Measurements from ENCODE around the gene PPARA. TPM values are rescaled to one million over a fixed set of nuclear protein-coding genes. Genes with fewer than 3 reads are reported as not detected.
A peak's percentile ranks its signal among the peaks of the same experiment; 100 is the strongest.

The PPARA gene
- total and polyA plus RNA-seq, 4 donors, result 11.9 to 18.6 (median 12.5) TPM

- Histone ChIP-seq H3K27me3 (ENCODE audit: control insufficient read depth, insufficient read depth, low read length) (no peaks in the 10 kb centered on the region), H3K9me3 (ENCODE audit: control insufficient read depth, insufficient read depth, low read length) (no peaks in the 10 kb centered on the region), H3K27ac (ENCODE audit: low read depth, low read length) (peak overlapping the region; percentile 40), H3K4me3 (ENCODE audit: low read depth, low read length) (no peak overlapping the region), H3K4me1 (ENCODE audit: control insufficient read depth, insufficient read depth, low read length) (peaks cover 38% of the 10 kb centered on the region), H3K36me3 (ENCODE audit: control insufficient read depth, insufficient read depth, low read length) (peaks cover 51% of the 10 kb centered on the region)
- WGBS (ENCODE audit: insufficient coverage), result 41% methylated on average over 16 of the region's 16 CpGs
- peak in 3 of 6 donors; percentile 48 to 72 (median 59) for DNase-seq (ENCODE audit: low read depth in 4 of 6, low spot score in 6 of 6)
Observed at GRCh38 chr22:46245511-46245910, 95.2 kb downstream of the PPARA start.

GRCh38 chr22:46246178-46246577, 95.9 kb downstream of the PPARA start:
- 91% methylated on average over 8 of the region's 10 CpGs for WGBS (ENCODE audit: insufficient coverage)
- DNase-seq (ENCODE audit: low read depth in 4 of 6, low spot score in 6 of 6), result no peak
- Histone ChIP-seq H3K27ac (ENCODE audit: low read depth, low read length) (no peak overlapping the region), H3K9me3 (ENCODE audit: control insufficient read depth, insufficient read depth, low read length) (no peaks in the 10 kb centered on the region), H3K4me1 (ENCODE audit: control insufficient read depth, insufficient read depth, low read length) (peaks cover 43% of the 10 kb centered on the region), H3K27me3 (ENCODE audit: control insufficient read depth, insufficient read depth, low read length) (no peaks in the 10 kb centered on the region), H3K4me3 (ENCODE audit: low read depth, low read length) (no peak overlapping the region), H3K36me3 (ENCODE audit: control insufficient read depth, insufficient read depth, low read length) (peaks cover 48% of the 10 kb centered on the region)

DNA sequence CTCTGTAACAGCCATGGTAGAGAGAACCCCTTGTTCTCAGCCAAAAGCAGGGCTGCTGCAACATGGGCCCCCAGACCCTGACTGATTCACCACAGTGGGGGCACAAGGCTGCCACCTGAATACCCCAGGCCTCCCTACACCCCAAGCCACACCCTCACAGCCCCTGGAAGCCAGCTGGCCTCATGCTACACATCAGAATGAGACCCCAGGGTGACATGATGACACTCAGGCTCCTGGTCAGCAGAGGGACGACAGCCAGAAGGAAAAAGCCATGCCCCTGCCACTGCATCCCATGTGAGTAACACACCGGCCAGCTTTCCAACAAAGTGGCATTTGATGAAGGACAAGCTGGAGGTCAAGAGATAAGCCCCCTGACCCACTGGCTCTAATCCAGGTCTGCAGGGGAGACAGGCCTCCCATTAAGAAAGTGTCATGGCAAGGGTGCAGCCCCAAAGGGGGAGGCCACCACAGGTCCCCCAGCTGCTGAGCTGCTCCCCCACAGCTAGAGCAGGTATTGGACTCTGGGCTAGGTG, 97.2 kb downstream of the PPARA start:
- H3K36me3 ChIP-seq (ENCODE audit: control insufficient read depth, insufficient read depth, low read length), result peaks cover 45% of the 10 kb centered on the region
- H3K9me3 ChIP-seq (ENCODE audit: control insufficient read depth, insufficient read depth, low read length), result no peaks in the 10 kb centered on the region
- DNase-seq (ENCODE audit: low read depth in 4 of 6, low spot score in 6 of 6), result no peak
- no peak overlapping the region for H3K27ac ChIP-seq (ENCODE audit: low read depth, low read length)
- 60% methylated on average over 1 of the region's 2 CpGs for WGBS (ENCODE audit: insufficient coverage)
- H3K4me3 ChIP-seq (ENCODE audit: low read depth, low read length), result no peak overlapping the region
- peaks cover 44% of the 10 kb centered on the region for H3K4me1 ChIP-seq (ENCODE audit: control insufficient read depth, insufficient read depth, low read length)
- no peaks in the 10 kb centered on the region for H3K27me3 ChIP-seq (ENCODE audit: control insufficient read depth, insufficient read depth, low read length)

GRCh38 chr22:46250035-46250782, 99.9 kb downstream of the PPARA start, which contains the start of gene CDPF1:
TSS of gene CDPF1 (minus strand) at chr22:46250293. CDS start at chr22:46248284, 2,009 bp downstream.
- Histone ChIP-seq H3K27me3 (ENCODE audit: control insufficient read depth, insufficient read depth, low read length) (no peaks in the 10 kb centered on the region), H3K4me1 (ENCODE audit: control insufficient read depth, insufficient read depth, low read length) (peaks cover 28% of the 10 kb centered on the region), H3K4me3 (ENCODE audit: low read depth, low read length) (peak within 1 kb of the TSS; percentile 82), H3K9me3 (ENCODE audit: control insufficient read depth, insufficient read depth, low read length) (no peaks in the 10 kb centered on the region), H3K36me3 (ENCODE audit: control insufficient read depth, insufficient read depth, low read length) (peaks cover 21% of the 10 kb centered on the region), H3K27ac (ENCODE audit: low read depth, low read length) (peak within 1 kb of the TSS; percentile 73)
- WGBS (ENCODE audit: insufficient coverage), result under 1% methylated on average over 89 of the region's 89 CpGs
- DNase-seq (ENCODE audit: low read depth in 4 of 6, low spot score in 6 of 6), result peak; percentile 72 to 96 (median 80)

DNA sequence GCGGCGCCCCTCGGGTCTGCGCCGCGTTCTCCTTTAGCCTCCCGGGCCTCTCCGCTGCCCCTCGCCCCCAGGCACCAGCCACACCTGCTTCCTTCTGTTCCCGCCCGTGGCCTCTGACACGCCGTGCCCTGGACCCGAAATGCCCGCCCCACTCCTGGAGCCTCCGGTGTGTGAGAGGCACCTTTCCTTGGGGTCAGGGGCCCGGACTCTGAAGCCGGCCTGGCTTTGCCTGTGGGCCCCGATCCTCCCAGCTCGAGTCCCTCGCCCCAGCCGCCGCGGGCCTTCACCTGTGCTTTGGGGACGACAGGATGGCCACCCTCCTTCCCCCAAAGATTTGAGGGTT, 100.4 kb downstream of the PPARA start:
- no peak for DNase-seq (ENCODE audit: low read depth in 4 of 6, low spot score in 6 of 6)
- Histone ChIP-seq H3K36me3 (ENCODE audit: control insufficient read depth, insufficient read depth, low read length) (peaks cover 18% of the 10 kb centered on the region), H3K9me3 (ENCODE audit: control insufficient read depth, insufficient read depth, low read length) (no peaks in the 10 kb centered on the region), H3K27ac (ENCODE audit: low read depth, low read length) (no peak overlapping the region), H3K27me3 (ENCODE audit: control insufficient read depth, insufficient read depth, low read length) (no peaks in the 10 kb centered on the region), H3K4me1 (ENCODE audit: control insufficient read depth, insufficient read depth, low read length) (peaks cover 23% of the 10 kb centered on the region), H3K4me3 (ENCODE audit: low read depth, low read length) (peak overlapping the region; percentile 58)
- WGBS (ENCODE audit: insufficient coverage), result 16% methylated on average over 25 of the region's 25 CpGs

DNA sequence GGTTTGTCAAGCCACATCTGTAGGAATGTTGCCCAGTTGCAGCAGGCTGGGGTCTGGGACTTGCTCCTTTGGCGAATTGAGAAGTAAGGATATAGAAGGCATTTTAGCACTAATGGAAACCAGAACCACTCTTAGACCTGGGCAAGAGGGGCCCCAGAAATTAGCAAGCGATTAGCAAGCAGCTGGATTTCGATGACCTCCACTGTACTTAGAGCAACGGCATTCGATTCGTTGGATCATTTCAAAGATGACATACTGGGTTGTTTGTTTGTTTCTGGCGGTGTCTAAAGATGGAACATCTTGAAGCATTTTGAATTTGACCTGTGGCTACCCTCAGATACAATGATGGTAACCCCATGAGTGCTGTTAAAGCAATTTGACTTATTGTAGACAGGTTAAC, 100.9 kb downstream of the PPARA start:
- H3K4me1 ChIP-seq (ENCODE audit: control insufficient read depth, insufficient read depth, low read length), result peaks cover 18% of the 10 kb centered on the region
- H3K4me3 ChIP-seq (ENCODE audit: low read depth, low read length), result peak overlapping the region; percentile 58
- no peak for DNase-seq (ENCODE audit: low read depth in 4 of 6, low spot score in 6 of 6)
- 57% methylated on average over 4 of the region's 7 CpGs for WGBS (ENCODE audit: insufficient coverage)
- H3K27me3 ChIP-seq (ENCODE audit: control insufficient read depth, insufficient read depth, low read length), result no peaks in the 10 kb centered on the region
- no peaks in the 10 kb centered on the region for H3K9me3 ChIP-seq (ENCODE audit: control insufficient read depth, insufficient read depth, low read length)
- H3K36me3 ChIP-seq (ENCODE audit: control insufficient read depth, insufficient read depth, low read length), result peaks cover 14% of the 10 kb centered on the region
- H3K27ac ChIP-seq (ENCODE audit: low read depth, low read length), result no peak overlapping the region

- no CpG with 5 or more reads among the region's 9 CpGs for WGBS (ENCODE audit: insufficient coverage)
- H3K9me3 ChIP-seq (ENCODE audit: control insufficient read depth, insufficient read depth, low read length), result no peaks in the 10 kb centered on the region
- no peak for DNase-seq (ENCODE audit: low read depth in 4 of 6, low spot score in 6 of 6)
- no peak overlapping the region for H3K4me3 ChIP-seq (ENCODE audit: low read depth, low read length)
- no peaks in the 10 kb centered on the region for H3K27me3 ChIP-seq (ENCODE audit: control insufficient read depth, insufficient read depth, low read length)
- peaks cover 11% of the 10 kb centered on the region for H3K36me3 ChIP-seq (ENCODE audit: control insufficient read depth, insufficient read depth, low read length)
- H3K27ac ChIP-seq (ENCODE audit: low read depth, low read length), result no peak overlapping the region
- peaks cover 16% of the 10 kb centered on the region for H3K4me1 ChIP-seq (ENCODE audit: control insufficient read depth, insufficient read depth, low read length)
Observed at GRCh38 chr22:46251816-46252380, 101.6 kb downstream of the PPARA start.

DNA sequence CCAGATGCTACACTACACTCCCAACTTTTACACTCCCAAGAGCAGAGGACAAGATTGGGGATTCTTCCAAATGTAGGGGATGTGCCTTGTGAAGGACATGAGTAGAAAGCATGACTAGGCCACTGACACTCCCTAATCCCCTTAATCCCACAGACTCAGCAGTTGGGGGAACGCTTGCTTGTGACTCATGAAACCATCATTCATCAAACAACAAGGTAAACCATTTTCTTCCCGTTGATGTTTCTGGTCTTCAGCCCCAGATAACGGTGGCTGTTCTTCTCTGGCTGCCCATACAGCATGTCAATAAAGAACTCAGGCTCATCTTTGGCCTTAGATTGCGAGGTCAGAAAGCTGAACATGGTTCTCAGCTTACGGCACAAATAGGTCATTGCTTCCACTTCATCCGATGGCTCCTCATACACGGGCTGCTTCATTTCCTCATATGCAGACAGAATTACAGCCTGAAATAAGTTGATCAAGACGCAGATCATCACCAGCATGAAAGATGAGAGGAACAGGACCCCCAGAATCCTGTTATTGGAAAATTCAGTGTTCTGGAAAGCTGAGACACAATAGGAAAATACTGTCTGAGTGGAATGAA, 106.1 kb downstream of the PPARA start:
- DNase-seq (ENCODE audit: low read depth in 4 of 6, low spot score in 6 of 6), result no peak
- H3K4me1 ChIP-seq (ENCODE audit: control insufficient read depth, insufficient read depth, low read length), result no peaks in the 10 kb centered on the region
- H3K36me3 ChIP-seq (ENCODE audit: control insufficient read depth, insufficient read depth, low read length), result no peaks in the 10 kb centered on the region
- no peak overlapping the region for H3K27ac ChIP-seq (ENCODE audit: low read depth, low read length)
- peaks cover 12% of the 10 kb centered on the region for H3K9me3 ChIP-seq (ENCODE audit: control insufficient read depth, insufficient read depth, low read length)
- H3K27me3 ChIP-seq (ENCODE audit: control insufficient read depth, insufficient read depth, low read length), result peaks cover 21% of the 10 kb centered on the region
- H3K4me3 ChIP-seq (ENCODE audit: low read depth, low read length), result no peak overlapping the region
- 88% methylated on average over 6 of the region's 8 CpGs for WGBS (ENCODE audit: insufficient coverage)

DNA sequence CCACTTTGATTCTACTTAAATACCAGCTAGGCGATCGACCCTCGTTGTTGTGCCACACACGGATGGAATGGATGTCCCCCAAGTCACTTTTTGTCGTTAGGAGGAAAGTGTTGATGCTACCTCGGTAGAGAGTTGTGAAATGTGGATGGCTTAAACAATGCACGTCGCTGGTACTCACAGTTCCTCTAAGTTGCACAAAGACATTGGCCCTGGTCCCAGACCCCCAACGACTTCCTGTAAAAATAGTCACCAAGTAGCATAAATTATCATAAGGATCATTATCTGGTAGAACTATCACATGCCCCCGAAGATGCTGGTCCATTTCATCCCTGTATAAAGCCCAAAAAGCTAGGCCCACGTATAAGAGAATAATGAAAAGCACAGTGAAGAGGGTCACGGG, 109.0 kb downstream of the PPARA start:
- Histone ChIP-seq H3K27ac (ENCODE audit: low read depth, low read length) (no peak overlapping the region), H3K36me3 (ENCODE audit: control insufficient read depth, insufficient read depth, low read length) (no peaks in the 10 kb centered on the region), H3K4me3 (ENCODE audit: low read depth, low read length) (no peak overlapping the region), H3K9me3 (ENCODE audit: control insufficient read depth, insufficient read depth, low read length) (peaks cover 12% of the 10 kb centered on the region), H3K4me1 (ENCODE audit: control insufficient read depth, insufficient read depth, low read length) (peaks cover 7% of the 10 kb centered on the region), H3K27me3 (ENCODE audit: control insufficient read depth, insufficient read depth, low read length) (peaks cover 39% of the 10 kb centered on the region)
- no peak for DNase-seq (ENCODE audit: low read depth in 4 of 6, low spot score in 6 of 6)
- 75% methylated on average over 3 of the region's 12 CpGs for WGBS (ENCODE audit: insufficient coverage)

Measured in spinal cord (tissue), 10 donors.